Measurements from ENCODE around the gene PARD3B. TPM values are rescaled to one million over a fixed set of nuclear protein-coding genes. Genes with fewer than 3 reads are reported as not detected.

Gene PARD3B
- total and polyA plus RNA-seq, 2 of the 8 experiments (the other 6 are each of a cell fraction or from before 2014, with no cell fraction given) = 1.2 to 5.7 TPM

DNA sequence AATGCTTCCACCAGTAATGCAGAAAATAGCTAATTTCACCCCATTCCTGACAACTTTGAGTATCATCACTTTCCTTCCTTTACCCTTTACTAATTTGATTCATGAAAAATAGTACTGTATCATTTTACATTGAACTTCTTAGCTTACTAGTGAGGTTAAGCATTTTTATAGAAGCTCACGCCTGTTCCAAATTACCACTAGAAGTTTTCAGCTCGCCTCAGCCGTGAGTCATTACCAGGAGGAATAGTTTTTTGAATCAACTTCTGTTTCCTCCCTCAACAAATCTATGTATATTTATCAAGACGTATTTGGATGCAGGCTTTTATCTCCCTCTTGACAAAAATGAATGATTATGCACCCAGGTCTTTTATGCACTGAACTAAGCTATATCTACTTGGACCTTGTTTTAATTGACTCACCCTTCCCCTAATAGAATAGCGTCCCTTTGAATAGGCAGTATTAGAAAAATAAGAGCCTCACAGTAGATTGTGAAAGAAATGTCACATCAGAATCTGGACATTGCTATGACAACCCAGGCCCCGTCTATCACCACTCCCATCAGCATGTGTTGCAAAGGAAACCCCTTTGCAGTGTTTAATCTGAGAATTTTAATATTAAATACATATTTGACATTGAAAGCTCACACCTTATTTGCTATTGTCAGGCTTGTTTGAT is 929.6 kb downstream of the PARD3B start:
- H2BK15ac ChIP-seq (ENCODE audit: low read length) = no peak overlapping the region
- H2BK20ac ChIP-seq (ENCODE audit: low read length) = no peak overlapping the region
- H3K4me3 ChIP-seq (ENCODE audit: extremely low read depth in 1 of 4, insufficient read depth in 2 of 4, low read depth in 3 of 4, low read length in 4 of 4) = no peak overlapping the region
- no peaks in the 10 kb centered on the region for H3K9me3 ChIP-seq (ENCODE audit: insufficient read depth in 2 of 2, low read depth in 1 of 2, low read length in 1 of 2)
- no peak for FAIRE-seq
- no peak overlapping the region for H2AK5ac ChIP-seq (ENCODE audit: low read depth, low read length)
- H3K14ac ChIP-seq (ENCODE audit: insufficient read length) = no peak overlapping the region
- H2BK5ac ChIP-seq (ENCODE audit: low read depth, low read length) = no peak overlapping the region
- CTCF ChIA-PET (ENCODE audit: partially characterized antibody) = interaction anchor here (1.0 to 1.4 kb wide), 3 partner anchors 8 to 34 kb away, joined by 3 to 4 read pairs (median 3); no protein-coding TSS in a partner anchor
- no peak overlapping the region for H2AFZ ChIP-seq (ENCODE audit: low read length)
- H3K4ac ChIP-seq (replicated peaks; ENCODE audit: insufficient read length, low read depth, low read length) = no peak overlapping the region
- no peak overlapping the region for H2BK12ac ChIP-seq (ENCODE audit: low read depth, low read length)
- no peaks in the 10 kb centered on the region for H3K36me3 ChIP-seq (ENCODE audit: control insufficient read depth in 2 of 4, insufficient read depth in 4 of 4, low read length in 3 of 4)
- H3K4me2 ChIP-seq (ENCODE audit: insufficient read depth in 1 of 2, low read depth in 2 of 2, low read length in 2 of 2) = no peak overlapping the region
- POLR2A ChIA-PET (ENCODE audit: partially characterized antibody) = interaction anchor here (0.9 kb wide), 1 partner anchor 69 kb away, joined by 3 read pairs; no protein-coding TSS in a partner anchor
- no peaks in the 10 kb centered on the region for H3K27me3 ChIP-seq (replicated peaks in 1 of 4; ENCODE audit: control insufficient read depth in 3 of 4, extremely low read depth in 1 of 4, insufficient read depth in 3 of 4, low read length in 3 of 4)
- H4K20me1 ChIP-seq (replicated peaks in 1 of 2; ENCODE audit: control insufficient read depth in 1 of 2, insufficient read depth in 2 of 2, low read length in 2 of 2) = no peaks in the 10 kb centered on the region
- no peak overlapping the region for H2BK120ac ChIP-seq (replicated peaks; ENCODE audit: low read depth, low read length)
- H4K91ac ChIP-seq (replicated peaks; ENCODE audit: insufficient read length, low read length) = no peak overlapping the region
- H3K23me2 ChIP-seq (ENCODE audit: low read depth, low read length) = no peaks in the 10 kb centered on the region
- no peak overlapping the region for H4K5ac ChIP-seq (ENCODE audit: insufficient read length, low read depth, low read length)
- no peak overlapping the region for H4K8ac ChIP-seq (ENCODE audit: extremely low read depth, insufficient read depth, low read length)
- WGBS, 2 experiments (ENCODE audit: extremely low coverage in 1 of 2, insufficient coverage in 1 of 2, insufficient read length in 1 of 2, insufficient replicate concordance in 2 of 2, low coverage in 1 of 2, low lambda C conversion rate in 2 of 2, missing lambda C conversion rate in 1 of 2) = 88% methylated on average over 6 of the region's 6 CpGs; no CpG with 5 or more reads in 1 of the 2 experiments
- DNase-seq (ENCODE audit: low read depth in 1 of 2, low spot score in 2 of 2) = no peak
- no peak overlapping the region for H3K18ac ChIP-seq (ENCODE audit: extremely low read depth, low read length)
- no peaks in the 10 kb centered on the region for H3K79me2 ChIP-seq (ENCODE audit: control insufficient read depth in 1 of 2, insufficient read depth in 2 of 2, low read length in 2 of 2)
- peaks cover 0 to 5% (median 1%) of the 10 kb centered on the region in 4 experiments; a peak in 3 of 7 replicates for H3K4me1 ChIP-seq (replicated peaks in 1 of 4; ENCODE audit: control insufficient read depth in 3 of 4, insufficient read depth in 4 of 4, low read length in 3 of 4)
- no peak overlapping the region for H3K27ac ChIP-seq (ENCODE audit: low read depth, low read length)
- no peaks in the 10 kb centered on the region for H3K79me1 ChIP-seq (ENCODE audit: low read depth, low read length)
- H3K56ac ChIP-seq (replicated peaks; ENCODE audit: insufficient read length, low read depth, low read length) = no peak overlapping the region
- H3K23ac ChIP-seq (ENCODE audit: insufficient read length) = no peak overlapping the region
- no peak overlapping the region for H3K9ac ChIP-seq (replicated peaks in 1 of 4; ENCODE audit: extremely low read depth in 1 of 4, low read depth in 3 of 4, low read length in 3 of 4)
- TF ChIP-seq SP2 (IDR thresholded peaks at IDR 0.05; ENCODE audit: low read length) (no peak), BACH1 (IDR thresholded peaks at IDR 0.05; ENCODE audit: low read length) (no peak), CHD2 (IDR thresholded peaks at IDR 0.05; ENCODE audit: low read length) (no peak), JUN (IDR thresholded peaks at IDR 0.05; ENCODE audit: low read depth, low read length) (no peak), KDM4A (IDR thresholded peaks at IDR 0.05; ENCODE audit: low read depth, low read length, severe bottlenecking) (no peak), ZNF274 (IDR thresholded peaks at IDR 0.05; ENCODE audit: borderline replicate concordance, extremely low read depth, low read length) (no peak), CBX8 (IDR thresholded peaks at IDR 0.05; ENCODE audit: borderline replicate concordance, low read depth, low read length) (no peak), RNF2 (IDR thresholded peaks at IDR 0.05; ENCODE audit: borderline replicate concordance, low read depth, low read length, missing control alignments, poor library complexity, severe bottlenecking) (no peak), KDM5A (IDR thresholded peaks at IDR 0.05; ENCODE audit: low read length) (no peak), TAF1 (IDR thresholded peaks at IDR 0.05; ENCODE audit: low read depth, low read length) (no peak), CTCF (IDR thresholded peaks at IDR 0.05; ENCODE audit: control extremely low read depth in 1 of 3, insufficient read depth in 1 of 3, low read depth in 1 of 3, low read length in 3 of 3) (no peak)

Measured in H1 (cell line).